BLaER1 (cell line): ENCODE data around the gene ATP11A.

Experiments
- H3K27ac ChIP-seq: shearing (Covaris generic); formaldehyde crosslinking; 2 replicates; pipeline ENCODE4 v1.8.1; 2022
- H3K27me3 ChIP-seq: shearing (Covaris generic); formaldehyde crosslinking; 2 replicates; pipeline ENCODE4 v1.8.1; 2022
- H3K36me3 ChIP-seq: shearing (Covaris generic); formaldehyde crosslinking; 2 replicates; pipeline ENCODE4 v1.8.1; 2022
- H3K4me1 ChIP-seq: shearing (Covaris generic); formaldehyde crosslinking; 2 replicates; pipeline ENCODE4 v1.8.1; 2022
- H3K4me2 ChIP-seq: shearing (Covaris generic); formaldehyde crosslinking; 2 replicates; pipeline ENCODE4 v1.8.1; 2022
- H3K4me3 ChIP-seq: shearing (Covaris generic); formaldehyde crosslinking; 2 replicates; pipeline ENCODE4 v1.8.1; 2022
- H3K9ac ChIP-seq: shearing (Covaris generic); formaldehyde crosslinking; 2 replicates; pipeline ENCODE4 v1.8.1; 2022
- H3K9me3 ChIP-seq: shearing (Covaris generic); formaldehyde crosslinking; 2 replicates; pipeline ENCODE4 v1.8.1; 2022
- H4K20me1 ChIP-seq: shearing (Covaris generic); formaldehyde crosslinking; 2 replicates; pipeline ENCODE4 v1.8.1; 2022
- Cebpa-rat ChIP-seq: shearing (Covaris generic); IDR thresholded peaks from 2 replicates; pipeline ENCODE4 v1.8.1; 2022

ATP11A gene

GRCh38 chr13:112764028-112764427 lies 74.2 kb downstream of the ATP11A start:
- no peak for TF ChIP-seq Cebpa-rat
- Histone ChIP-seq H3K4me2 (no peak overlapping the region), H3K4me3 (no peak overlapping the region), H3K9me3 (peaks cover 5% of the 10 kb centered on the region), H3K9ac (no peak overlapping the region), H3K4me1 (peaks cover 23% of the 10 kb centered on the region), H4K20me1 (peaks cover 91% of the 10 kb centered on the region), H3K27ac (no peak overlapping the region), H3K36me3 (peaks cover 19% of the 10 kb centered on the region; the same call in 1 of the 2 replicates), H3K27me3 (no peaks in the 10 kb centered on the region)

- H3K4me3 ChIP-seq = no peak overlapping the region
- TF ChIP-seq Cebpa-rat = no peak
- H3K4me1 ChIP-seq = peaks cover 18% of the 10 kb centered on the region; the same call in 1 of the 2 replicates
- no peaks in the 10 kb centered on the region for H3K9me3 ChIP-seq
- H3K27me3 ChIP-seq = no peaks in the 10 kb centered on the region
- peaks cover 91% of the 10 kb centered on the region for H4K20me1 ChIP-seq
- H3K4me2 ChIP-seq = no peak overlapping the region
- no peak overlapping the region for H3K9ac ChIP-seq
- no peak overlapping the region for H3K27ac ChIP-seq
- peaks cover 18% of the 10 kb centered on the region; the same call in 1 of the 2 replicates for H3K36me3 ChIP-seq
Observed at GRCh38 chr13:112764864-112765561, 75.2 kb downstream of the ATP11A start.

GRCh38 chr13:112765731-112766130 lies 75.9 kb downstream of the ATP11A start:
- peaks cover 91% of the 10 kb centered on the region for H4K20me1 ChIP-seq
- peaks cover 25% of the 10 kb centered on the region for H3K4me1 ChIP-seq

DNA sequence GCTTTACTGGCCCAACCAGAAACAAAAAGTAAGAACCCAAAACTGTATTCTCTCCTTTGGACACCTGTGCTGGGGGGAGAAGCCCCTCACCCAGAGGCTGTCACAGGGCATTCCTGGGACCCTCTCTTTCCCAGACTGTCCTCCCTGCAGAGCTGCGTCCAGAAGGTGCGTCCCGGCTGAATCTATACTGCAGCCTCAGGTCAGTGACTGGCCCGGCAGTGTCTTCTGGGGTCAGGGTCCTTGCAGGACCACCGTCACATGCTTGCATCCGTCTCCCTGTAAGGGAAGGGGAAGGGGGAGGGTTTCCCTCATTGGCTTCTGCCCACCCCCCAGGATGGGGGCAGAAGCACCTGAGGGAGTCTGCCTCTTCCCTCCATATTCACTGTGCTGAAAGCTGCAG lies 76.5 kb downstream of the ATP11A start:
- Histone ChIP-seq H3K9me3 (no peaks in the 10 kb centered on the region), H3K9ac (no peak overlapping the region), H3K4me3 (no peak overlapping the region), H3K4me2 (no peak overlapping the region), H3K27ac (no peak overlapping the region), H3K4me1 (peaks cover 31% of the 10 kb centered on the region), H4K20me1 (peaks cover 93% of the 10 kb centered on the region), H3K27me3 (no peaks in the 10 kb centered on the region), H3K36me3 (peaks cover 22% of the 10 kb centered on the region; the same call in 1 of the 2 replicates)
- no peak for TF ChIP-seq Cebpa-rat

More at GRCh38 chr13:112765731-112766130, 75.9 kb downstream of the ATP11A start:
- peaks cover 22% of the 10 kb centered on the region; the same call in 1 of the 2 replicates for H3K36me3 ChIP-seq
- H3K27me3 ChIP-seq = no peaks in the 10 kb centered on the region
- no peak overlapping the region for H3K9ac ChIP-seq
- no peak overlapping the region for H3K4me2 ChIP-seq
- H3K27ac ChIP-seq = no peak overlapping the region
- H3K9me3 ChIP-seq = no peaks in the 10 kb centered on the region
- no peak overlapping the region for H3K4me3 ChIP-seq
- TF ChIP-seq Cebpa-rat = no peak

GRCh38 chr13:112767506-112768471 lies 78.0 kb downstream of the ATP11A start:
- Histone ChIP-seq H3K27ac (no peak overlapping the region), H3K4me2 (no peak overlapping the region), H3K4me1 (peaks cover 36% of the 10 kb centered on the region), H3K9ac (no peak overlapping the region), H3K4me3 (no peak overlapping the region), H3K36me3 (peaks cover 17% of the 10 kb centered on the region; the same call in 1 of the 2 replicates), H3K9me3 (no peaks in the 10 kb centered on the region), H3K27me3 (no peaks in the 10 kb centered on the region), H4K20me1 (peaks cover 93% of the 10 kb centered on the region)
- TF ChIP-seq Cebpa-rat = no peak

DNA sequence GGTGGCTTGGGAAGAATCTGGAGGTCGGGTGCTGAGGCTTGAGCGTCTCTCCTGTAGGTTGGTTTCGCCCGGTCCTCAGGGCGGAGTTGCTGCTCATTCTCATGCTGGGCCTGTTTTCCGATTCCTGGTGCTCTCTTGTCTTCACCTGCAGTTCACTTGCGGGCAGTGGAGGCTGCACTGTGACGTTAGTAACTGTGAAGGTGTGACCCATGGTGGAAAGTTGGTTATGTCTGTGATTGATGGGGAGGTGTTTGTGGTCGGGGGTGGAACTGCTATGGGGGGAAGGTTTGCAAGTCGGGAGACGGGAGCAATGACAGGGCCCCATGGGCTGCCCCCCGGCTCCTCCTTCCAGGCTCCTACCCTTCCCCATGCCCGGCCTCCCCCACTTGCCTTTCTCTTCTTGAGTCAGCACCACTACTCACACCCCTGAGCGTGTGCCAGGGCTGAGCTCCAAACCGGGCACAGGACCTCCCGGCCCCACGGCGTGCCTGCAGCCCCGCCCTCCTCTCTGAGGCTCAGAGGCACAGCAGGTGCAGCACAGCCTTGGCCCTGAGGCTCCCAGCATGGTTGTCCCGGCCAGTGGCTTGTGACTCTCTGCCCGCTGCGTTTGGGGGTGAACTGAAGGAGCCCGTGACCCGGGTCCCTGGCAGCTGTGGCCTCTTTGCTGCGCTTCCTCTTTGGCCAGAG lies 79.1 kb downstream of the ATP11A start:
- Histone ChIP-seq H3K4me1 (peaks cover 41% of the 10 kb centered on the region), H3K4me3 (no peak overlapping the region), H3K4me2 (no peak overlapping the region), H3K9ac (no peak overlapping the region), H4K20me1 (peaks cover 93% of the 10 kb centered on the region), H3K36me3 (peaks cover 17% of the 10 kb centered on the region; the same call in 1 of the 2 replicates), H3K9me3 (no peaks in the 10 kb centered on the region), H3K27me3 (no peaks in the 10 kb centered on the region), H3K27ac (no peak overlapping the region)
- TF ChIP-seq Cebpa-rat = no peak

DNA sequence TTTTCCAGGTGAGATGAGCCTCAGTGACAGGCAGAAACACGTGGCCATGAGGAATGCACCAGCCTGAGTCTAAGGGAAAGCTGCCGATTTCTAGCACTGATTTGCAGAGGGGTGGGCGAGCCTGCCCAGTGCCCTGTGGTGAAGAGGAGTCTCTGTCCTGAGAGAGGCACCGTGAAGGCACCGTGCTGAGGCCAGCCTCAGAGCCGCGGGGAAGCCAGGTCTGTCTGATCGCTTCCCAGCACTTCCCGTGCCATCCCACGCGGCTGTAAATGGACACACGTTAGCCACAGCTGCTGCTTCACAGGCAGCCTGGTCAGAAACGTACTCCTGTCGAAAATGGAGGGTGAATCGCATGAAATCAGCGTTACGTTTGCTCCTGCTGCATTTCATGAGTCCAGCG lies 79.8 kb downstream of the ATP11A start:
- Histone ChIP-seq H3K4me2 (no peak overlapping the region), H3K9me3 (no peaks in the 10 kb centered on the region), H4K20me1 (peaks cover 93% of the 10 kb centered on the region), H3K4me1 (peaks cover 48% of the 10 kb centered on the region), H3K36me3 (peaks cover 17% of the 10 kb centered on the region; the same call in 1 of the 2 replicates), H3K4me3 (no peak overlapping the region), H3K27me3 (no peaks in the 10 kb centered on the region), H3K9ac (no peak overlapping the region), H3K27ac (no peak overlapping the region)
- TF ChIP-seq Cebpa-rat = no peak

GRCh38 chr13:112770504-112770903 lies 80.7 kb downstream of the ATP11A start:
- TF ChIP-seq Cebpa-rat = no peak
- peaks cover 93% of the 10 kb centered on the region for H4K20me1 ChIP-seq
- H3K27ac ChIP-seq = no peak overlapping the region
- no peaks in the 10 kb centered on the region for H3K9me3 ChIP-seq
- peaks cover 55% of the 10 kb centered on the region for H3K4me1 ChIP-seq
- peaks cover 17% of the 10 kb centered on the region; the same call in 1 of the 2 replicates for H3K36me3 ChIP-seq
- H3K4me2 ChIP-seq = peak overlapping the region; percentile 33; the same call in 1 of the 2 replicates
- no peak overlapping the region for H3K4me3 ChIP-seq
- no peak overlapping the region for H3K9ac ChIP-seq
- H3K27me3 ChIP-seq = no peaks in the 10 kb centered on the region

DNA sequence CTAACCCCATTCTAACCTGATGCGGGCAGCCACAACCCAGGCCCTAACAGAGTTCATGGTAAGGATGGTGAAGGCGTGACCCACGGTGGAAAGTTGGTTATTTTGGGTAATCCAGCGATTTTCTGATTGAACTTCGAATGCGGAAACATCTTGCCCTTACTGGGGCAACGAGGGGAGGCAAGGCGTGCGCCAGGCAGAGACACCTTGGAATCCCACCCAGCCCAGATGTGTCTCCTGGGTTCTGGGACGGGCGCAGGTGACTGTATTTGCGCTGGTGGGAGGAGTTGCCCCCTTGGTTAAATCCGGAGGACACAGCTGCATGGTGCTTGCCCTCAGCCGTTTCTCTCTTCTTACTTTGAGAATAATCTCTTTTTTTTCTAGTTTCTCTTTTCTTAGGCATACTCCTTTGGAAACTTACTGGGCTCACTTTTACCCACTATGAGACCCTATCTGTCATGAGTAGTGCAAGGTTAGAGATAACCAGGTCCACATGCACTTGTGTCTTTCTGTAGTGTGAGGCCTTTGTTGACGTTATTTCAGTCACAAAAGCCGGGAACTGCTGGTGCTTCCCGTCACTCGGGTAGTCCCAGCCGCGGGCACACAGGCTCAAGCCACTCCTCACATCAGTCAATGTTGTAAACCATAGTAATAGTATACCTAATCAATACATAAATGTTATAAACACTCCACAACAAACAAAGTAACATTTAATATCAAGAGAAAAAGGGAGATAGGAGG lies 81.5 kb downstream of the ATP11A start:
- Histone ChIP-seq H3K27ac (no peak overlapping the region), H4K20me1 (peaks cover 93% of the 10 kb centered on the region), H3K9ac (no peak overlapping the region), H3K9me3 (no peaks in the 10 kb centered on the region), H3K4me3 (no peak overlapping the region), H3K4me1 (peaks cover 50% of the 10 kb centered on the region), H3K27me3 (no peaks in the 10 kb centered on the region), H3K4me2 (no peak overlapping the region), H3K36me3 (peaks cover 17% of the 10 kb centered on the region; the same call in 1 of the 2 replicates)
- no peak for TF ChIP-seq Cebpa-rat
